SK-N-MC (cell line): ENCODE results near the gene SCP2D1.

Source experiments
- EZH2 ChIP-seq: fragments of 200-600 bp; sonication (generic); IDR thresholded peaks from one replicate; pipeline ENCODE4 v1.6.1; 2017; ENCODE audit warnings: antibody characterized with exemption
- POLR2AphosphoS5 ChIP-seq: IDR thresholded peaks from 2 replicates; pipeline ENCODE4 v1.6.1; 2012; ENCODE audit warnings: mild to moderate bottlenecking, low read depth, low read length, borderline replicate concordance

DNA sequence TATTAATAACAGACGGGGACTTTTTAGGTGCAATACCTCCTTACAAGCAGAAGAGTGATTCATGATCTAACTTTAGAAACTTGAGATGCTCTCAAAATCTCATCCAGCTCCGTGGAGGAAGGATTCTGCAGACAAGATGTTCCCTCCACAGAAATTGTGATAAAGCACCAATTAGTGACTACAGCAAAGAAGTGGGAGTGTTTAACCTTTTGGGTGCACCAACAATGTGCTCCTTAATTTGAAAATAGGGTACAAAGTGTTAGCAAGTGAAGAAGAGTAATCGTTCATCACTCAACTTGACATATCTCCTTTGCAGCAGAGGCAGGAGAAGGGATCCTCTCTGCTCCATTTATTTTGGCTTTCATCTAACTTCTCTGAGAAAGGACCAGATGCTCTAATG lies 22.8 kb upstream of the SCP2D1 start:
- TF ChIP-seq POLR2AphosphoS5 (no peak), EZH2 (no peak)
